ENCODE results near the gene EXT2.

The EXT2 gene

GRCh38 chr11:44080951-44081350 is 14.5 kb upstream of the EXT2 start:
- POLR2A ChIA-PET = no interaction called here

GRCh38 chr11:44082645-44083044 is 12.8 kb upstream of the EXT2 start:
- no peak for DNase-seq (ENCODE audit: extremely low spot score)
- CTCF ChIA-PET = no interaction called here
- POLR2A ChIA-PET = no interaction called here
- TF ChIP-seq FOXA1 (IDR thresholded peaks at IDR 0.05) (no peak), HDGF (IDR thresholded peaks at IDR 0.05; ENCODE audit: borderline replicate concordance) (no peak), L3MBTL2 (conservative IDR thresholded peaks at IDR 0.05) (no peak), FOXM1 (IDR thresholded peaks at IDR 0.05; ENCODE audit: borderline replicate concordance) (no peak), SUZ12 (IDR thresholded peaks at IDR 0.05) (no peak), CTBP1 (IDR thresholded peaks at IDR 0.05; ENCODE audit: borderline replicate concordance) (no peak), LEF1 (IDR thresholded peaks at IDR 0.05; ENCODE audit: borderline replicate concordance) (no peak), NFRKB (IDR thresholded peaks at IDR 0.05) (no peak), PKNOX1 (IDR thresholded peaks at IDR 0.05) (no peak)

More at GRCh38 chr11:44080951-44081350, 14.5 kb upstream of the EXT2 start:
- no peak for DNase-seq (ENCODE audit: extremely low spot score)
- no peak for TF ChIP-seq FOXA1 (IDR thresholded peaks at IDR 0.05)
- no peak for TF ChIP-seq ELF4 (IDR thresholded peaks at IDR 0.05)
- no peak for TF ChIP-seq FOXK2 (IDR thresholded peaks at IDR 0.05)
- no peak for TF ChIP-seq BHLHE40 (IDR thresholded peaks at IDR 0.05; ENCODE audit: borderline replicate concordance)
- TF ChIP-seq FOXM1 (IDR thresholded peaks at IDR 0.05; ENCODE audit: borderline replicate concordance) = no peak
- no peak for TF ChIP-seq L3MBTL2 (conservative IDR thresholded peaks at IDR 0.05)
- TF ChIP-seq HDGF (IDR thresholded peaks at IDR 0.05; ENCODE audit: borderline replicate concordance) = no peak
- TF ChIP-seq ARNT (IDR thresholded peaks at IDR 0.05) = no peak
- no peak for TF ChIP-seq LEF1 (IDR thresholded peaks at IDR 0.05; ENCODE audit: borderline replicate concordance)
- TF ChIP-seq TARDBP (IDR thresholded peaks at IDR 0.05) = no peak
- TF ChIP-seq PKNOX1 (IDR thresholded peaks at IDR 0.05) = no peak
- CTCF ChIA-PET = no interaction called here

GRCh38 chr11:44083433-44083832 is 12.0 kb upstream of the EXT2 start:
- ChIA-PET POLR2A (no interaction called here), CTCF (no interaction called here)
- no peak for TF ChIP-seq NFRKB (IDR thresholded peaks at IDR 0.05)
- no peak for DNase-seq (ENCODE audit: extremely low spot score)

GRCh38 chr11:44083906-44084305 is 11.6 kb upstream of the EXT2 start:
- no peak for TF ChIP-seq FOXK2 (IDR thresholded peaks at IDR 0.05)
- no peak for TF ChIP-seq TARDBP (IDR thresholded peaks at IDR 0.05)
- TF ChIP-seq FOXM1 (IDR thresholded peaks at IDR 0.05; ENCODE audit: borderline replicate concordance) = no peak
- no peak for TF ChIP-seq NFRKB (IDR thresholded peaks at IDR 0.05)
- TF ChIP-seq FOXA1 (IDR thresholded peaks at IDR 0.05) = no peak
- TF ChIP-seq ELF4 (IDR thresholded peaks at IDR 0.05) = no peak
- no peak for TF ChIP-seq BHLHE40 (IDR thresholded peaks at IDR 0.05; ENCODE audit: borderline replicate concordance)
- TF ChIP-seq SUZ12 (IDR thresholded peaks at IDR 0.05) = no peak
- POLR2A ChIA-PET = no interaction called here
- DNase-seq (ENCODE audit: extremely low spot score) = no peak
- CTCF ChIA-PET = interaction anchor here (0.6 to 1.0 kb wide), 3 partner anchors 11 to 39 kb away, joined by 3 to 4 read pairs (median 3); partner anchors contain the start of gene EXT2

GRCh38 chr11:44085330-44085729 is 10.1 kb upstream of the EXT2 start:
- no peak for TF ChIP-seq BHLHE40 (IDR thresholded peaks at IDR 0.05; ENCODE audit: borderline replicate concordance)
- TF ChIP-seq ZNF384 (IDR thresholded peaks at IDR 0.05) = no peak
- no peak for TF ChIP-seq CTBP1 (IDR thresholded peaks at IDR 0.05; ENCODE audit: borderline replicate concordance)
- no peak for TF ChIP-seq LEF1 (IDR thresholded peaks at IDR 0.05; ENCODE audit: borderline replicate concordance)
- TF ChIP-seq ARNT (IDR thresholded peaks at IDR 0.05) = no peak
- TF ChIP-seq PKNOX1 (IDR thresholded peaks at IDR 0.05) = no peak
- CTCF ChIA-PET = no interaction called here
- POLR2A ChIA-PET = no interaction called here
- no peak for DNase-seq (ENCODE audit: extremely low spot score)

- ChIA-PET CTCF (no interaction called here), POLR2A (no interaction called here)
- no peak for DNase-seq (ENCODE audit: extremely low spot score)
- no peak for TF ChIP-seq ARNT (IDR thresholded peaks at IDR 0.05)
- no peak for TF ChIP-seq SUZ12 (IDR thresholded peaks at IDR 0.05)
- TF ChIP-seq PKNOX1 (IDR thresholded peaks at IDR 0.05) = no peak
- TF ChIP-seq TARDBP (IDR thresholded peaks at IDR 0.05) = no peak
- TF ChIP-seq BHLHE40 (IDR thresholded peaks at IDR 0.05; ENCODE audit: borderline replicate concordance) = no peak
- no peak for TF ChIP-seq CTBP1 (IDR thresholded peaks at IDR 0.05; ENCODE audit: borderline replicate concordance)
- no peak for TF ChIP-seq ZNF384 (IDR thresholded peaks at IDR 0.05)
- TF ChIP-seq NFRKB (IDR thresholded peaks at IDR 0.05) = no peak
- no peak for TF ChIP-seq ELF4 (IDR thresholded peaks at IDR 0.05)
- no peak for TF ChIP-seq HDGF (IDR thresholded peaks at IDR 0.05; ENCODE audit: borderline replicate concordance)
- TF ChIP-seq FOXK2 (IDR thresholded peaks at IDR 0.05) = no peak
- no peak for TF ChIP-seq FOXM1 (IDR thresholded peaks at IDR 0.05; ENCODE audit: borderline replicate concordance)
- no peak for TF ChIP-seq SP1 (IDR thresholded peaks at IDR 0.05)
- TF ChIP-seq LEF1 (IDR thresholded peaks at IDR 0.05; ENCODE audit: borderline replicate concordance) = no peak
Observed at GRCh38 chr11:44088377-44088776, 7.1 kb upstream of the EXT2 start.

All from HEK293T (cell line).